ENCODE data around the gene STARD8.
"Not testable (repeated sequence)": the region's sequence is repeated elsewhere in the genome, so short reads cannot be mapped to it uniquely, and the experiment has no call there.

The STARD8 gene, protein sequence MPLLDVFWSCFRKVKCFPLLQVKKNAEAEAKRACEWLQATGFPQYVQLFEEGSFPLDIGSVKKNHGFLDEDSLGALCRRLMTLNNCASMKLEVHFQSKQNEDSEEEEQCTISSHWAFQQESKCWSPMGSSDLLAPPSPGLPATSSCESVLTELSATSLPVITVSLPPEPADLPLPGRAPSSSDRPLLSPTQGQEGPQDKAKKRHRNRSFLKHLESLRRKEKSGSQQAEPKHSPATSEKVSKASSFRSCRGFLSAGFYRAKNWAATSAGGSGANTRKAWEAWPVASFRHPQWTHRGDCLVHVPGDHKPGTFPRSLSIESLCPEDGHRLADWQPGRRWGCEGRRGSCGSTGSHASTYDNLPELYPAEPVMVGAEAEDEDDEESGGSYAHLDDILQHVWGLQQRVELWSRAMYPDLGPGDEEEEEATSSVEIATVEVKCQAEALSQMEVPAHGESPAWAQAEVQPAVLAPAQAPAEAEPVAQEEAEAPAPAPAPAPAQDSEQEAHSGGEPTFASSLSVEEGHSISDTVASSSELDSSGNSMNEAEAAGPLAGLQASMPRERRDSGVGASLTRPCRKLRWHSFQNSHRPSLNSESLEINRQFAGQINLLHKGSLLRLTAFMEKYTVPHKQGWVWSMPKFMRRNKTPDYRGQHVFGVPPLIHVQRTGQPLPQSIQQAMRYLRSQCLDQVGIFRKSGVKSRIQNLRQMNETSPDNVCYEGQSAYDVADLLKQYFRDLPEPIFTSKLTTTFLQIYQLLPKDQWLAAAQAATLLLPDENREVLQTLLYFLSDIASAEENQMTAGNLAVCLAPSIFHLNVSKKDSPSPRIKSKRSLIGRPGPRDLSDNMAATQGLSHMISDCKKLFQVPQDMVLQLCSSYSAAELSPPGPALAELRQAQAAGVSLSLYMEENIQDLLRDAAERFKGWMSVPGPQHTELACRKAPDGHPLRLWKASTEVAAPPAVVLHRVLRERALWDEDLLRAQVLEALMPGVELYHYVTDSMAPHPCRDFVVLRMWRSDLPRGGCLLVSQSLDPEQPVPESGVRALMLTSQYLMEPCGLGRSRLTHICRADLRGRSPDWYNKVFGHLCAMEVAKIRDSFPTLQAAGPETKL

DNA sequence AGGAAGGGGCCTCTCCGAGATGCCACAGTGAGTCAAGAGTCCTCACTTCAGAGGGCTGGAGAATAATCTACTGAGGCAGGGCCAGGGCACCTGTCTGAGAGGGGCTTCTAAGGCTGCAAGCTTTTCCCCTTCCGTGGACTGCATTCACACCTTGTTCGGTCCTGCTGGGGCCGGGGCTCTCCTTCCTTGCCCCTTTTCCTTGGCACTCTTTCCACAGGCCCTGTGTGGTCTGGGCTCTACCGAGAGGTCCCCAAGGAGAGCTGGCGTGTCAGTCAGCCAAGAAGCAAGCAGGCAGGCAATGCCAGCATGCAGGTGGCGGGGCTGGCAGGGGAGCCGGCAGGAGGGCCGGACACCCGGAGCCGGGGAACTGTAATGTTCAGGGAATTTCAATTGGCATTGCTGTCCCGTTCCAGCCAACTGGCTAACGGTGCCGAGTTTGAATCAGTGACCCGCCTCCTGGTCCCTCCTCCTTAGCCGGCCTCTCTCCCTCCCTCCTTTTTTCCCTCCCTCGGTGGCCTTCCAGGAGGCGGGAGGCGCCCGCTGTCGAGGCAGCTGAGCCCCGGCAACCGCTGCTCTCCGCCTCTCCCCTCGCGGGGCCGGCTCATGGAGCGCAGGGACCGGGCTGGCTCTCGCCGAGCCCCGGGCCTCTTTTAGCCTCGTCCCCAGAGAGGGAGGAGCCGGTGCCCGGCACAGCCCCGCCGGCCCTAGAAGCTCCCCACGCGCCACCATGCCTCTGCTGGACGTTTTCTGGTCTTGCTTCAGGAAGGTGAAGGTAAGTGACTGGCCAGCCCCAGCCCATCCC is at the start of gene STARD8:
STARD8 (plus strand) TSS at position 511 of the 802 bp plus-strand sequence; CDS start at position 728, 217 bp downstream.
- DNase-seq: peak; percentile 62

DNA sequence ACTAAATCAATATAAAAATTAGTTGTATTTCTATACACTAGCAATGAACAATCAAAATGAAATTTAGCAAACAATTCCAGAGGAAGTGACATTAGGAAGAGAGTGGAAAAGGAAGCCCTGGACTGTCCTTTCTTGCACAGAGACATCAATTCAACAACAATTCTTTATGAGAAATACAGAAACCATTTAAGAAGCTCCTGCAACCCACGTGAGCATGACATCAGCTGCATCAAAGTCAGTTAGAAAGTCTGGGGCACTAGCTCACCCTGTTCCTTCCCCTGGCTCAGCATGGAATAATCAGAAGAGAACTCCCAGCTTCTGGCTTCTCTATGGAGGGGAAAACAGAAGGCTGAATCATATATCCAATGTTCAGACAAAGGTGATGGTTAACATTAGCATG is 48.6 kb upstream of the STARD8 start:
- DNase-seq: no peak

DNA sequence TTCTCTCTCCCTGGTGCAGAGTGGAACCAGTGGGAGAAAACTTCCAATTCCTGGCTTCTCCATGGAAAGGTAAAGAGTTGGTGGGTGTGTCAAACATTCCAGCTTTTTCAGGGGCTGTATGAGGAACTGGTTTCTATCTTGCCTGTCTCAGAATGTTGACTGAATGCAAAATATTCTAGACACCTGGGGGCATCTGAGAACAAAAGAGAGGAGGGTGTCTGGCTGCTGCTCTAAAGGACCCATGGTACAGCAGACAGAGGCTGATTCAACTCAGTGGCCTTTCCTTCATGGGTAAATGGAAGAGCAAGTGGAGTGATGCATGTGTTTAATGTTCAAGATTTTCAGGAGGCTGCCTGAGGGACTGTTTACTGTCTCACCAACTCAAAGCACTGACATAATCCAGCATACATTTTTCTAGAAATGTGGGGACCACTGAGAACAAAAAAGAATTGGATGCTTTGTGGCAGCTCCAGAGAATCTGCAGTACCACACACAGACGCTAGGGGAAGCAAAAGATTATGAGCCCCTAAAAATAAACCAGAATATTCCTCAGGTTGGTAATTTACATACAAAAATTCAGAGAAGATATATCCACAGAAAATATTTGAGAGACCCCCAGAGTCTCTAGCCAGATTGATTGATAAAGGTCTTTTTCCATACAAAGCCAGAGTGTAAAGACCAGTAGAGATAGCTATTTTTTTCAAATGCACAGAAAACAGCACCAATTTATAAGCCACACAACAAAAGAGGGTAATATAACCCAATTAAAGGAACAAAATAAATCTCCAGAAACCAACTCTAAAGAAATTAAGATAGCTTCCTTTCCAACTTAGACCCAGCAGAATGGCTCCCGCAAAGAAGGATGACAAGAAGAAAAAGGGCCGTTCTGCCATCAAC is 48.0 kb upstream of the STARD8 start:
- DNase-seq: no peak

DNA sequence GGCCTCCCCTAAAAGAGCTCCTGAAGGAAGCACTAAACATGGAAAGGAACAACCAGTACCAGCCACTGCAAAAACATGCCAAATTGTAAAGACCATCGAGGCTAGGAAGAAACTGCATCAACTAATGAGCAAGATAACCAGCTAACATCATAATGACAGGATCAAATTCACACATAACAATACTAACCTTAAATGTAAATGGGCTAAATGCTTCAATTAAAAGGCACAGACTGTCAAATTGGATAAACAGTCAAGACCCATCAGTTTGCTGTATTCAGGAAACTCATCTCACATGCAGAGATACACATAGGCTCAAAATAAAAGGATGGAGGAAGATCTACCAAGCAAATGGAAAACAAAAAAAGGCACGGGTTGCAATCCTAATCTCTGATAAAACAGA is 43.2 kb upstream of the STARD8 start:
- not testable (repeated sequence) for DNase-seq

DNA sequence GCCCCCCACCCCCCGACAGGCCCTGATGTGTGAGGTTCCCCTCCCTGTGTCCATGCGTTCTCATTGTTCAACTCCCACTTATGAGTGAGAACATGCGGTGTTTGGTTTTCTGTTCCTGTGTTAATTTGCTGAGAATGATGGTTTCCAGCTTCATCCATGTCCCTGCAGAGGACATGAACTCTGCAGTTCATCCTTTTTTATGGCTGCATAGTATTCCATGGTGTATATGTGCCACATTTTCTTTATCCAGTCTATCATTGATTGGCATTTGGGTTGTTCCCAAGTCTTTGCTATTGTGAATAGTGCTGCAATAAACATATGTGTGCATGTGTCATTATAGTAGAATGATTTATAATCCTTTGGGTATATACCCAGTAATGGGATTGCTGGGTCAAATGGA is 32.7 kb upstream of the STARD8 start:
- DNase-seq: not testable (repeated sequence)

DNA sequence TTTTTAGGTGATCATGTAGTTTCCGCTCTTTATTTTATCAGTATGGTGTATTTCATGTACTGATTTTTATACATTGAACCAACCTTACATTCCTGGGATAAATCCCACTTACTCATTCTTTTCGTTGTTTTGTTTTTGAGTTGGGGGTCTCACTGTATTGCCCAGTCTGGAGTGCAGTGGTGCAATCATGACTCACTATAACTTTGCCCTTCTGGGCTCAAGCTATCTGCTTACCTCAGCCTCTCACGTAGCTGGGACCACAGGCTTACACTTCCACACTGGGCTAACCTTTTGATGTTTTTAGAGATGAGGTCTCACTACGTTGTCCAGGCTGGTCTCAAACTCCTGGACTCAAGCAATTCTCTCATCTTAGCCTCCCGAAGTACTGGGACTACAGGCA is 19.5 kb upstream of the STARD8 start:
- DNase-seq: no peak

DNA sequence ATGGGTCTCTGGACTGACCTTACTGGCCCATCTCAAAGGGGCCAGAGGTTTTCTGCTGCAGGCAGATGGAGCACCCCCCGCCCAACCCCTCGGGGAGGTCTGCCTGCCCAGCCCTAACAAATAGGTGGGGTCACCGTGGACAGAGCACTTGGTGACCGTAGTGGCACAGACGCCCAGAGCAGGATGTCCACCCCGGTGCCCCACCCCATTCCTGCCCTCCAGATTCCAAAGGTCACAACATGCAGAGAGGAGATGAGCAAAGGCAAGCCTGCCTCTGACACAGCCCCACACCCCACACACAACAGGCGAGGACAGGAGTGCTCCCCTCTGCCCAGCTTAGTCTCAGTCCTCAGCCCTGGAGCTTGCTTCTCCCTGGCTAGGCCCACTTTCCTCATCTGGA is 17.5 kb upstream of the STARD8 start:
- not testable (repeated sequence) for DNase-seq

DNA sequence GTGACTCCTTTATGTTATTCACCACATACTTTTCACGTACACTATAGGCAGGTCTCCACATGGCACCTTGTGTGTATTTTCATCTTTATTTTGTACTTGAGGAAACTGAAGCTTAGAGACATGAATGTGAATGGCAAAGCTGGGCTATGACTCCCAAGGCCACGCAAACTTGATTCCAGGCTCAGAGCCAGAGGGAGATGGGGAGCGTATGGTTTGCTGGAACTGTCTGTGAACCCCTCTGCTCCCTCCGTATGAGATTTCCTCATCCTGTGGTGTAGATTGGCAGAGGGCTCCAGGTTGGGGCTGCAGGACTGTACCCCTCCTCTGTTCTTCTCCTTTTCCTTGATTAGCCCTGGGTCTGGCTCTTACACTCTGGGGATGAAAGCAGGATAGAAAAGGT is 16.1 kb upstream of the STARD8 start:
- no peak for DNase-seq

DNA sequence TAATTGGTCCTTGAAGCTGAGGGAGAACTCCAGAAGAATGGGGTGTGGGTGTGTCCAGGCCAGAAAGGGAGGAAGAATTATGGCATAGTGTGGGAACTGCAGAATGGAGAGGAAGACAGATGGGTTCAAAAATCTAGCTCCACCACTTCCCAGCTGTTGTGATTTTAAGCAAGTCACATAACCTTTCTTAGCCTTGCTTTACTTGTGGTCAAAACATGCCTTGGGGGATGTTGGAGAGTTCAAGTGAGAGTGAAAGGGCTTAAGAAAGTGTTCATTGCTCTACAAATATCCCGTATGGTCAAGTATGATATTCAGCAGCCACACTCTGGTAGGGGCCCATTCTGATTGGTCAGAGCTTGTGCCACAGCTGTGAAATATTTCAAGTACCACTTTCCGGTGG is 15.0 kb upstream of the STARD8 start:
- no peak for DNase-seq

DNA sequence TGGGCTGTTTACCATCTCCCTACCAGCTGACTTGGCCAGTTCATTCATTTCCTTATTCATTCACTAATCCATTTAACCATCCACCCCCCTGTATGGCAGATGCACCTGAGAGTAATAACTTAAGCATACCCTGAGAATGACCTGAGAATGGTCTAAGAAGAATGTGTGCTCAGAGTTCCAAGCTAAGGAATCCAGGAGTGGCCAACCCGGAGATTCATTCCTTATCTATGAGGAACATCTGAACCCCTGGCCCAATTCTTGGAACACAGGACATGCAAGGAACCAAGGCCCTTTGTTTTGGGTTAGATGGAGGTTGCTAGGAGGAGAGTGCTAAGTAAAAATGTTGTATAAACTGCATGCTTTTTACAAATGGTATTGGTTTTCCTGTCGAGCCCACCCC is 13.5 kb upstream of the STARD8 start:
- DNase-seq: no peak

DNA sequence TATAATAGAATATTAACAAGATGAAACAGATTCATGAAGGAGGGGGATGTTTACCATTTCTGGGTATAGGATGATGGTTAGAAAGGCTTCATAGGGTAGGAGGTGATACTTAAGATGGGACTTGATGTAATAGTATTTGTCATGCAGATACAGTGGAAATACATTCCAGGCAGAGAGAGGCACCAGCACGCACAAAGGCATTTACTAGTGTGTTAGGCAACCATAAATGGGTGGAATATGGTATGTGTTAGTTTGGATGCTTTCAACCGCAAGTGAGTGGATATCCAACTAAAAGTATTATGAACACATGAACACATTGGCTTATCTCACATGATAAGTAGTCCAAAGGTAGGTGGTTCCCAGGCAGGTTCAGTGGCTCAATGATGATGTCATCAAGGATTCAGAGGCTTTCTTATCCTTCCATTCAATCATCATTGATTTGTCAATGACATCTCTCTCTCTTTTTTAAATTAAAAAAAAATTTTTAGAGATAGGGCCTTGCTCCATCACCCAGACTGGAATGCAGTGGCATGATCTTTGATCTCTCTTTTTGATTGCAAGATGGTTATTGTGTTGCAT is 12.7 kb upstream of the STARD8 start:
- no peak for DNase-seq

DNA sequence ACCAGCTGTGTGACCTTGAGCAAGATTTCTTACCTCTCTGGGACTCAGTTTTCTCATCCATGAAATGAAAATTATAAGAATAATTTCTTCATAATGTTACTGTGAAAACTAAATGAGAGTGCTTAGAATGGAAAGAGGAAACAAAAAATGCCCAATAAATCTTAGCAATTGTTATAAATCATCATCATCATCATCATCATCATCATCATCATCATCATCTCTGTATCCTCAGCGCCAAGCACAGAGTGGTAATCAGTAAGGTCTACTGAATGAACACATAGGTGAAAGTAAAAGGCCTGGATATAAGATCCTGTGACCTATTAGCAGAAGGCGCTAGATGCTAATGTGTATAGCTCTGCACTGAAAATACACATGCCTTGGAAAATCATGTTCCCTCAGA is 6.8 kb upstream of the STARD8 start:
- DNase-seq: no peak

DNA sequence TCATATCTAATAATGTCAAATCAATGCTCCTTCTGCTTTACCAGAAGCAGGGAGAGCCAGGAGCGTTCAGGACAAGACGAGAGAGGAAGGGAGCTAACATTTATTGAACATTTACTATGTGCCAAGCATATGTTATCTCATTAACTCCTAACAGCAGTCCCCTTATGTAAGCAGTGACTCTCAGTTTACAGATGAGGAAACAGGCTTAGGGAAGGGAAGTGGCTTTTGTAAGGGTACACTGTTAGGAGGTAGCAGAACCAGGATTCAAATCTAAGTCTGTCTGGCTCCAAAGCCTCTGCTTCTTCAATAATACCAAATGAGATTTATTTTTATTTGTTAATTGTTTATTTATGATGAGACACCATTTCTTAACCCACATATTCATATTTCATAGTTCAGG is 2.6 kb upstream of the STARD8 start:
- no peak for DNase-seq

DNA sequence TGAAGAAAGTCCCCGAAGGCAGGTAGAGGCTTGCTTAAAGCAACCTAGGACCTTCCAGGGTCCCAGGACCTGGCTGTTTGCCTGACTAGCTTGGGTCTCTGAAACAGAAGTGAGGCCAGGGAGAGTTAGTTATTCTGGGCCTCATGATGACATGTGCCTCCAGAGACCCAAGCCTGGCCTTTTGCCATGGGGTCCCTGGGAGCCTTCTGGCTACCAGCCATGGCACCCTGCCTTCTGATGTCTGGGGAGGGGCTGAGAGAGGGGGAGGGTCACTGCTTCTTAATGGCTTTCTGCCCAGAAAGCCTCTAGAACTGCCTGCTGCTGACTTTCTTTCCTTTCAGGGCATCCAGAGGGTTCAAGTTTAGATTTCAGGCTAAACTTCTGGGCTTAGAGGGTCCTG is 1.0 kb upstream of the STARD8 start:
- DNase-seq: no peak

DNA sequence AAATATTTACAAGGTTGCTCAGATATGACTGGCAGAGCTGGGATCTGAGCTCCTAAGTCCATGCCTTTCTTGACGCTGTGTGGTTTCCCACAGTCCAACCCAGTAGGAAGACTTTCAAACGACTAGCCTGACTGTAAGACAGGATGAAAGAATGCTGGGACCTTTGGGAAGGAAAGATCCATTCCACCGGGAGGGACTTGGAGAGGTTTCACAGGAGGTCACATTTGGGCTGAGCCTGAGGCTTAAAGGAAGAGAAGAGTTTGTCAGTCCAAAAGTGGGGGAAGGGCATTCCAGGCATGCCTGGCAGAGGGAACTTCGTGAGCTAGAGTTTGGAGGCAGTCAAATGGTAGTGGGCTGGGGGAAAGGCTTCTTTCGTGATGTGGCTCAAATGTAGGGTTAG is 1.5 kb downstream of the STARD8 start:
- DNase-seq: no peak

DNA sequence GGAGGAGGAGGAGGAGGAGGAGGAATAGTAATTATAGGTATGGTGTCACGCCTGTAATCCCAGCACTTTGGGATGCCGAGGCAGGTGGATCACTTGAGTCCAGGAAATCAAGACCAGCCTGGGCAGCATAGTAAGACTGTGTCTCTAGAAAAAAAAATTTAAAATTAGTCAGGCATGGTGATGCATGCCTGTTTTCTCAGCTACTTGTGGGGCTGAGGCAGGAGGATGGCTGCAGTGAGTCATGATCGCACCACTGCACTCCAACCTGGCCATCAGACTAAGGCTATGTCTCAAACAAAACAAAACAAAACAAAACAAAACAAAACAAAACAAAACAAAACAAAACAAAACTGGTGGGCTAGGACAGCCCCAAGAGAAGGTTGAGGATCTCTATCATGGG is 3.0 kb downstream of the STARD8 start:
- DNase-seq: no peak

DNA sequence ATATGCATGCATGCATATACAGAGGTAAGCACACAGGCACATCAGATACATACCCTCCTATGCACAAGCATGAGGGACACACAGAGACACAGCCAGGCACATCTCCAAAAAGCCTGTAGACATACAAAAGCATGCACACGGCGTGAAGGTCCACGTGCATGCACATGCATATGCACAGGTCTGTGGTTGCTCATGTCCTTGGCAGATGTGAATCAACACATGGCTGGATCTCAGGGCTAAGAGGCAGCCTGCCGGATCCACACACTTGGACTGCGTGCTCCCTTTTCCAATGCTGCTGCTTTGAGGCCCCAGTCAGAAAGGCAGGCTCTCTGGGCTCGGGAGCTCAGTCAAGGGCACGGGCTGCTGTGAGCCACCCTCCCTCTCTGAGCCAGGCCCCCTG is 3.6 kb downstream of the STARD8 start:
- DNase-seq: no peak

DNA sequence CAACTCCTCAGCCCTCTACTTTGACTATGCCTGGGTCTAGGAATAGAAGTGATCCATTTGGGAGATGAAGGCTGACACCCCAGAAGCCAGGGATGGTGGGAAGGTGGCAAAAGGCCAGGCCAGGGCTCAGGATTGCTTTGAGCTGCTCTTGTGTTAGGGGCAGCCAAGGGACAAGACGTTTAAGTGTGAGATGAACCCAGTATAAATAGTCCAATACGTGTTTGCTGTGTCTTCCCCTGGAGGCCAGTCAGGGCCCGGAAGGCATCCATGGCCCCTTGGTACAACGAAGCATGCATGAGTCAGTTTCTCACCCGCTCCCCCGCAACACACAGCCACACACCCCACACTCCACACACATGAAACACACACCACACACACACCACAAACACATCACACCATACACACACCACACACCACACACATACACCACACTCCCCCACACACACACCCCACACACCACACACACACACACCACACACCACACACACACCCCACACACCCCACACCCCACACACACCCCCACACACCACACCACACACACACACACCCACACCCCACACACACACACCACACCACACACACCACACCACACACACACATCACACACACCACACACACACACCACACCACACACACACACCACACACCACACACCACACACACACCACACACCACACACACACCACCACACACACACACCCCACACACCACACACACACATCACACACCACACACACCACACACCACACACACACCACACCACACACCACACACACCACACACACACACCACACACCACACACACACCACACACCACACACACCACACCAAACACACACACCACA is 5.1 kb downstream of the STARD8 start:
- DNase-seq: peak; percentile 4

DNA sequence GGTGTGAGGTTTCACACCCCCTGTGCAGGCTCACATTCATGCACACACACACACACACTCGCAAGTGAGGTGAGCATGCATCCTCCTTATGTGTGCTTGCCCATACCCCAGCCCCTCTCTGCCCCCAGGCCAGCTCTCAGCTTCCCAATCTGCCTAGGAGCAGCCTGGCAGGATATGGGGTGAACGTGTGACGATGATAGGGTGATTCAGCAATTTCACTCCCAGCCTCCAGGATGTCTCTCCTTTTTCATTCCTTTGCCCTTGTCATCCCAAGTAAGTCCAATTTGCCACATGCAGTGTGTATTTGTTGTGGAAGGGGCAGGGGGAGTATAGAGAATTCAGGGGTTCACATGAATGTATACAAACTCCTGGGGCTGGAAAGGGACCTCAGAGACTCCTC is 7.2 kb downstream of the STARD8 start:
- no peak for DNase-seq

DNA sequence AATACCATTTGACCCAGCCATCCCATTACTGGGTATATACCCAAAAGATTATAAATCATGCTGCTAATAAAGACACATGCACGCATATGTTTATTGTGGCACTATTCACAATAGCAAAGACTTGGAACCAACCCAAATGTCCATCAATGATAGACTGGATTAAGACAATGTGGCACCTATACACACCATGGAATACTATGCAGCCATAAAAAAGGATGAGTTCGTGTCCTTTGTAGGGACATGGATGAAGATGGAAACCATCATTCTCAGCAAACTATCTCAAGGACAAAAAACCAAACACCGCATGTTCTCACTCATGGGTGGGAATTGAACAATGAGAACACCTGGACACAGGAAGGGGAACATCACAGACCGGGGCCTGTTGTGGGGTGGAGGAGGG is 9.0 kb downstream of the STARD8 start:
- DNase-seq: not testable (repeated sequence)

Measured in T1000 (cell line).